Stimulated activated CD4-positive, alpha-beta T cell treated with anti-CD3 and anti-CD28 coated beads, Interleukin-1b, Interleukin-23, amount 100 ng/mL, for 24 hours (primary cell): ENCODE results near the gene PCAT7.
"Not testable (repeated sequence)": the region's sequence is repeated elsewhere in the genome, so short reads cannot be mapped to it uniquely, and the experiment has no call there.

Source experiments
- DNase-seq, 4 experiments: peaks; one replicate each; pipeline ENCODE4 v3.0.0-alpha.2; 2020; ENCODE audit warnings: low read depth in 4 of 4, low spot score in 1 of 4

Gene PCAT7

GRCh38 chr9:94554439-94555331 lies at the start of gene PCAT7:
Gene PCAT7, plus strand, starts transcription at chr9:94555083.
- peak in 3 of 4 experiments; percentile 4 to 21 (median 8) for DNase-seq

DNA sequence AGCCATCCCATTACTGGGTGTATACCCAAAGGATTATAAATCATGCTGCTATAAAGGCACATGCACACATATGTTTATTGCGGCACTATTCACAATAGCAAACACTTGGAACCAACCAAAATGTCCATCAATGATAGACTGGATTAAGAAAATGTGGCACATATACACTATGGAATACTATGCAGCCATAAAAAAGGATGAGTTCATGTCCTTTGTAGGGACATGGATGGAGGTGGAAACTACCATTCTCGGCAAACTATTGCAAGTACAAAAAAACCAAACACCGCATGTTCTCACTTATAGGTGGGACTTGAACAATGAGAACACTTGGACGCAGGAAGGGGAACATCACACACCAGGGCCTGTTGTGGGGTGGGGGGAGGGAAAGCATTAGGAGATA lies 48.5 kb upstream of the PCAT7 start:
- not testable (repeated sequence) for DNase-seq

GRCh38 chr9:94507531-94508258 lies 47.2 kb upstream of the PCAT7 start:
- DNase-seq = no peak

DNA sequence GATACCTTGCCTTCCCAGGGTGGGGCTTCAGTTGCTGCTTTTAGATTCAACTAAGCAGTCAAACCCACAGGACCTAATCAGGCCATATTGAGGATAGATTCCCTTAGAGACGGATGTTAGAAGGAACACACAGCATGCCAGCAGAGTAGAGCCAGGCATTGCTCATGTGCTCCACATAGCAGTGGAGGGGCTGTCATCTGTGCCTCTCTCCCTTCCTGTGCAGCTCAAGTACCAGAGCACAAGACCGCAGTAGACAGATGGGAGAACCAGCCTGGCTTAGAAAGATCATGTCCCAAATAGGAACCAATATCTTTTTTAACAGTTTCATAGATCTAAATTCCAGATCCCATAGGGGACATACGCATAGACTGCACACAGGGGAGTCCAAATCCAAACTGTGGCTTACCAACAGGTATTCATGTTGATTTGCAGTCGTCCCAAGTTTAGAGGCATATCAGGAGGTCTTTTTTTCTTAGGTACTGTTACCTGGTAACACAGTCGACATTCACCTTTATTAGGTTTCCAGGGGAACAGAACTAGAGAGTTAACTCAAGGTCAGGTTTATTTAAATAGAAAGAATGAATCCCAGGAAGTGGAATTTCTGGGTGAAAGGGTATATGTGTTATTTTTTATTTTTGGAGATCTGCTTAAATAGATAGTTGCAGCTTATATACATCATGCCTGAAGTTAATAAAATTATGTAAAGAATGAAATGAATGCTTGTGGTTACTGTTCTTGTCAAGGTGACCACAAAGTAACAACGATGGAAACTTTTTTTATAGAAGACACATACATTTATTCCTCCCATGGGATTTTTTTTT lies 43.5 kb upstream of the PCAT7 start:
- DNase-seq = no peak

- no peak for DNase-seq
These were observed 43.0 kb upstream of the PCAT7 start for GRCh38 chr9:94511955-94512265.

DNA sequence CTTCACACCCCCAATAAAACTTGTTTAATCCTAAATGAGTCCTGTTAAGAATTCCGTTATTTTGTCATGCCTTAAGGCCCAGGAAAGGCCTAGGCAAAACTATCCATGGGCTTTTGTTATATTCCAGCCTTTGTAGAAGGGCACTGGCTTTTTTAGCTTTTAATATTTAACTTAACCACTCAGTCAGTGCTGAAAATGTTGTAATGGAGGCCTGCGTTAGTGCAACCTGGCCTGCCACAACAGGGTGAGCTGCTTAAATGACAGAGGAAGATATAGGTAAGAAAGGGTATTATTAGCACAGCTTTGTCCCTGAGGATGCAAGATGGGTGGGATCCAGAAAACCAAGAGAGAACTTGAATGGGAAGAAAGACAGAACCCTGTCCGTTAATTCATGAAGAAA lies 40.2 kb upstream of the PCAT7 start:
- no peak for DNase-seq

DNA sequence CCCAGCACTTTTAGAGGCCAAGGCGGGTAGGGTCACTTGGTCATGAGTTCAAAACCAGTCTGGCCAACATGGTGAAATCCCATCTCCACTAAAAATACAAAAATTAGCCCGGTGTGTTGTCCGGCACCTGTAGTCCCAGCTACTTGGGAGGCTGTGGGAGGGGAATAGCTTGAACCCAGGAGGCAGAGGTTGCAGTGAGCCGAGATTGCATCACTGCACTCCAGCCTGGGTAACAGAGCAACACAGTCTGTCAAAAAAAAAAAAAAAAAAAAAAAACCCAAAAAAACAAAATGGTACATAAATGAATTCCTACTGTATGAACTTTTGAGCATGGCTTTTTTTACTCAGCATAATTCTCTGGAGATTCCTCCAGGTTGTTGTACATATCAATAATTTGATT lies 37.6 kb upstream of the PCAT7 start:
- DNase-seq = no peak

DNA sequence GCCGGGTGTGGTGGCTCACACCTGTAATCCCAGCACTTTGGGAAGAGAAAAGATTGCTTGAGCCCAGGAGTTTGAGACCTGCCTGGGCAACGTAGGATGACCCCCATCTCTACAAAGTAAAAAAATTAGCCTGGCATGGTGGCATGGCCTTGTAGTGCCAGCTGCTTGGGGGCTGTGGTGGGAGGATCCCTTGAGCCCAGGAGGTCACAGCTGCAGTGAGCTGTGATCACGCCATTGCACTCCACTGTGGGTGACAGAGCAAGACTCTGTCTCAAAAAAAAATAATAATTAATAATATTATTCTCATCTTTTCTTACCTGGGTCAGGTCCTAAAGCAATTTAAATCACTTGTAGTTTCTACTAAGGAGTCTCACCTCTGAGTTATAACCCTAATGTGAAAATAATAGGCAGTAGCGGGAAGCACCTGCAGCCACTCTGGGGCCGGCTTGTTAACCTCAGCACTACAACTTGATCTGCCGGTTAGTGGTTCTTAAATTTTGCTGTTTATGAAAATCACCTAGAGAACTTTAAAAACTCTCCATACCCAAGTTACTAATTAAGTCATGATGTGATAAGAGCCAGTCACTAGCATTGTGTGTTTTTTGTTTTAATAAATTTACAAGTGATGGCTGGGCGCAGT lies 29.4 kb upstream of the PCAT7 start:
- DNase-seq = no peak

DNA sequence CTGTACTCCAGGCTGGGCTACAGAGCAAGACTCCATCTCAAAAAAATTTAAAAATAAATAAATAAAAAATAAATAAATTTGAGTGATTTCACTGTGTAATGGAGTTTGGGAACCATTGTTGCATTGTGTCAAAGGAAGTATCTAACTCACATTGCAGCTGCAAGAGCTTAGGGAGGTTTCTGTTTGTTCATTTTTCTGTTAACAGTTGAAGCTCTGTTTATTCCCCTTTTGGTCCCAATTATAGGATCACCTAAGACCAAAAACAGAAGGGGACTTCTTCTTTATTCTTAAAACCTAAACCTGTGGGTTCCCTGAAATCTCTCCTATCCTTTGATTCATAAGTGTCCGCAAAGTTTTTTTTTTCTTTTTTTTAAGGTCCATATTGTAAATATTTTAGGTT lies 28.6 kb upstream of the PCAT7 start:
- DNase-seq = no peak

GRCh38 chr9:94526951-94527350 lies 27.9 kb upstream of the PCAT7 start:
- DNase-seq = no peak

- no peak for DNase-seq
These were observed 26.0 kb upstream of the PCAT7 start for GRCh38 chr9:94528886-94529285.

DNA sequence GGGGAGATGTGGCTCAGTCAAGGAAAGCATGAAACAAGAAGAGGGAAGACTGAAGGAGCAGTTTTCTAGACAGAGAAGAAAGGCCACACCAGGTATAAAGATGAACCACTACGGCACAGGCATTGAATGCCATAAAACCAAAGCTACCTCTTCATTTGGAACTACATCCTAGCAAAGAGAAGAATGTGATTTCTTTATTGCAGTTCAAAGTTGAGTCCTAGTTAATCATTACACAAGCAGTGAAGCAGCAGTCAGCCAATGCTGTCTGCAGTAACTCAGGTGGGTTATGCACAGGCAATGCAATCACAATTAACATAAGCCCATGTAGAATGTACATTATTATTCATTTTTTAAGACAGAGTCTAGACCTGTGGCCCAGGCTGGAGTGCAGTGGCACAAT lies 21.7 kb upstream of the PCAT7 start:
- DNase-seq = no peak

GRCh38 chr9:94533601-94534000 lies 21.3 kb upstream of the PCAT7 start:
- DNase-seq = no peak

DNA sequence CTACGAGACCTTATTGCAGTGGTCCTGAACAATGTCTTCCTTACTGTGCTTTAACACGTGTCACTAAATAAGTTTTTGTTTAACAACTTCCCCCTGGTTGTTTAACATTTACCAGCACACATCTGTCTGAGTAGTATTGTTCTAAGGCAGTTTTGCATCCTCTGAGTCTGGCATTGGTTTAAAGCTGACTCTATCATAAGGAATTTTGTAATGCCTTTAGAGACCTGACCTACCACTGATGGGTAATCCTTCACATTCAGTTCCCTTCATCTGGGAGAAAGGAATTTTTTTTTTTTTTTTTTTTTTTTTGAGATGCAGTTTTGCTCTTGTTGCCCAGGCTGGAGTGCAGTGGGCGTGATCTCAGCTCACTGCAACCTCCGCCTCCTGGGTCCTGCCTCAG lies 20.0 kb upstream of the PCAT7 start:
- no peak for DNase-seq

DNA sequence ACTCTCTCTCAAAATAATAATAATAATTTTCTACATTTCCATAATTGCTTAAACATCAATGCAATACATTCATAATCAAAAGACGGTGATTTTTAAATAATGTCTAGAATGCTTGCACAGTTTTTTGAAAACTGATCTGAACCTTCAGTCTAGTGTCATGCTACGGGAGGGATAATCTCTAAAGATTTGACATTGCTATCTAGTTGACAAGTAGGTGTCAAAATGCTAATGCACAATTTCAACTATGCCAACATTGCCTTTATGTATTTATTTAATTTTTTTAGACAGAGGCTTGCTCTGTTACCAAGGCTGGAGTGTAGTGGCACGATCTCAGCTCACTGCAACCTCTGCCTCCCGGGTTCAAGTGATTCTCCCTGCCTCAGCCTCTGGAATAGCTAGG lies 16.0 kb upstream of the PCAT7 start:
- DNase-seq = no peak

- DNase-seq = not testable (repeated sequence)
These were observed 10.5 kb upstream of the PCAT7 start for GRCh38 chr9:94544335-94544734.

- DNase-seq = no peak
These were observed 8.9 kb upstream of the PCAT7 start for GRCh38 chr9:94545940-94546339.

DNA sequence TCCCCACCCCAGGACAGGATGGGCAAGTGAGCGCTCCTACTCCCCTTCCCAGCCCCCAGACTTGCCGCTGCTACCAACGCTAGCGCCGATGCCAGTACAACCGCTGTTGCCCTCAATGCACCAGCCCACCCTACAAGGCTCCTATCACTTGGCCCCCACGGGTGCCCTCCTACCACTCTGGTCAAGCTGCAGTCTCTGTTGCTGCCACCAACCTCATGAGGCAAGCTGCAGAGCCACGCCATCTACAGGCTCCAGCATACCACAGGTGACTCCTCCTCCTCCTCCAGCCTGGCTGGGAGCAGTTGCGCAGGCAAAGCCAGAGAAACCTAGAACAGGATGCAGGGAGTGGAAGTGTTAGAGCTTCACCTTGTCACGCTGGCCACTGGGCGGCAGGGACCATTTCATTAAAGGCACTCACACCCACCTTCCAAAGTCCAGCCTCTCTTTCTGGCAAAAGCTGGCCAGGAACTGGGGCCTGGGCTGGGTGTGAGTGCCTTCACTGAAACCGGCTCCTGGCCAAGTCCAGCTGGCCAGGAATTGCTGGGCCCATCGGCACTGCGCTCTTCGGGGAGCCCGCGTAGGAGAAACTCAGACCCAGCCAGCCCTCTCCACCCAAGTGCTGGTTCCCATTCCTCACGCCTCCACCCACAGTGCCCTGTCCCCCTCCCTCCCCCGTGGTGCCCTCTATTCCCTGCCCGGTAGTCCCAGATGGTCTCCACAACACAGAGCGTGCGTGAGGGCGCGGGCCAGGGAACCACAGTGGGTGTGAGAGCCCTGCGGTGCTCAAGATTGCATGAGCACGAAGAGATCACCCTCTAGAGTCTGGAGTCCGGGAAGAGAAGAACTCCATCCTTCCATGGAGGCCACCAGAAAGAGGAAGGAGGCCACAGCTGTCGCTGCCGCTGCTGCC lies 1.6 kb upstream of the PCAT7 start:
- no peak for DNase-seq

- no peak for DNase-seq
These were observed 825 bp upstream of the PCAT7 start for GRCh38 chr9:94554078-94554438.

GRCh38 chr9:94557376-94557775 lies 2.5 kb downstream of the PCAT7 start:
- no peak for DNase-seq
